Body of pancreas (tissue), 4 donors: ENCODE data around the gene P3R3URF. TPM values are rescaled to one million over a fixed set of nuclear protein-coding genes. Genes with fewer than 3 reads are reported as not detected.
A peak's percentile ranks its signal among the peaks of the same experiment; 100 is the strongest.

Experiments used
- ATAC-seq: fragments of 150-250 bp; one replicate; pipeline ENCODE4 v1.9.1; 2016
- DNase-seq, 4 donors: peaks; one replicate each; pipeline ENCODE4 v3.0.0-alpha.2; 2019
- H3K27ac ChIP-seq, 4 donors: fragments of 200-600 bp; sonication (generic); 1 replicate in 3 of 4; 2 replicates in 1 of 4; pipeline versions ENCODE4 v1.5.1 to v1.6.1; 2016 to 2019; ENCODE audit warnings: mild to moderate bottlenecking in 1 of 4, mixed read lengths in 1 of 4, moderate library complexity in 1 of 4
- H3K27me3 ChIP-seq, 2 donors: fragments of 200-600 bp; sonication (generic); one replicate each; pipeline ENCODE4 v1.6.0; 2016; ENCODE audit warnings: mild to moderate bottlenecking in 1 of 2
- H3K36me3 ChIP-seq, 2 donors: fragments of 200-600 bp; sonication (generic); replicated peaks in 1 of 2; 2 replicates each; pipeline ENCODE4 v1.5.1; 2016; ENCODE audit warnings: low read depth in 2 of 2; ENCODE audit not compliant: insufficient read depth in 1 of 2
- H3K4me1 ChIP-seq: fragments of 200-600 bp; sonication (generic); one replicate; pipeline ENCODE4 v1.6.0; 2016
- H3K4me3 ChIP-seq, 2 donors: fragments of 200-600 bp; sonication (generic); 1 replicate in 1 of 2; 2 replicates in 1 of 2; pipeline ENCODE4 v1.5.1; 2016 to 2019
- H3K9me3 ChIP-seq, 3 donors: fragments of 200-600 bp; sonication (generic); 1 replicate in 2 of 3; 2 replicates in 1 of 3; pipeline ENCODE4 v1.5.1; 2016
- POLR2A ChIP-seq, 3 donors: fragments of 450-650 bp; IDR thresholded peaks; one replicate each; pipeline ENCODE4 v1.6.1; 2016; ENCODE audit warnings: antibody characterized with exemption in 3 of 3, mild to moderate bottlenecking in 2 of 3
- WGBS, 2 donors: methylation state at CpG; one replicate each; pipeline ENCODE4 v1.1.5; 2017; 5-methylcytosine and 5-hydroxymethylcytosine counted together
- intact Hi-C: fragments of 100-400 bp; cut with DNase I; formaldehyde crosslinking; loops from one replicate; pipeline ENCODE4 v1.15.1; 2023
- total RNA-seq, 2 donors: library from RNA; depleted of rRNA; stranded (reverse); fragments of >200 nt; gene quantifications; one replicate each; pipeline ENCODE4 v1.1.0, GENCODE V29; 2016
- TF ChIP-seq, protein P1 (sequence below), 7 experiments: fragments of 450-650 bp in 4 of 7; fragments of 200-600 bp in 3 of 7; sonication (generic) in 3 of 7; IDR thresholded peaks; one replicate each; pipeline ENCODE4 v1.5.1; 2016 to 2019; ENCODE audit warnings: antibody characterized with exemption in 7 of 7

The P3R3URF gene
- total RNA-seq, 2 donors from 2014 or later: not detected

GRCh38 chr1:46153228-46153627 lies 23.1 kb downstream of the P3R3URF start:
- H3K27ac ChIP-seq: no peak overlapping the region
- no peaks in the 10 kb centered on the region for H3K36me3 ChIP-seq
- TF ChIP-seq, protein P1, sequence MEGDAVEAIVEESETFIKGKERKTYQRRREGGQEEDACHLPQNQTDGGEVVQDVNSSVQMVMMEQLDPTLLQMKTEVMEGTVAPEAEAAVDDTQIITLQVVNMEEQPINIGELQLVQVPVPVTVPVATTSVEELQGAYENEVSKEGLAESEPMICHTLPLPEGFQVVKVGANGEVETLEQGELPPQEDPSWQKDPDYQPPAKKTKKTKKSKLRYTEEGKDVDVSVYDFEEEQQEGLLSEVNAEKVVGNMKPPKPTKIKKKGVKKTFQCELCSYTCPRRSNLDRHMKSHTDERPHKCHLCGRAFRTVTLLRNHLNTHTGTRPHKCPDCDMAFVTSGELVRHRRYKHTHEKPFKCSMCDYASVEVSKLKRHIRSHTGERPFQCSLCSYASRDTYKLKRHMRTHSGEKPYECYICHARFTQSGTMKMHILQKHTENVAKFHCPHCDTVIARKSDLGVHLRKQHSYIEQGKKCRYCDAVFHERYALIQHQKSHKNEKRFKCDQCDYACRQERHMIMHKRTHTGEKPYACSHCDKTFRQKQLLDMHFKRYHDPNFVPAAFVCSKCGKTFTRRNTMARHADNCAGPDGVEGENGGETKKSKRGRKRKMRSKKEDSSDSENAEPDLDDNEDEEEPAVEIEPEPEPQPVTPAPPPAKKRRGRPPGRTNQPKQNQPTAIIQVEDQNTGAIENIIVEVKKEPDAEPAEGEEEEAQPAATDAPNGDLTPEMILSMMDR (IDR thresholded peaks at IDR 0.05): no peak
- no peaks in the 10 kb centered on the region for H3K9me3 ChIP-seq
- H3K4me3 ChIP-seq: no peak overlapping the region
- no peak for DNase-seq
- no peak for ATAC-seq
- no peaks in the 10 kb centered on the region for H3K27me3 ChIP-seq
- 78 to 100% methylated on average over 1 of the region's 1 CpG for WGBS, 2 donors
- intact Hi-C loops: no loop called here
- no peaks in the 10 kb centered on the region for H3K4me1 ChIP-seq

DNA sequence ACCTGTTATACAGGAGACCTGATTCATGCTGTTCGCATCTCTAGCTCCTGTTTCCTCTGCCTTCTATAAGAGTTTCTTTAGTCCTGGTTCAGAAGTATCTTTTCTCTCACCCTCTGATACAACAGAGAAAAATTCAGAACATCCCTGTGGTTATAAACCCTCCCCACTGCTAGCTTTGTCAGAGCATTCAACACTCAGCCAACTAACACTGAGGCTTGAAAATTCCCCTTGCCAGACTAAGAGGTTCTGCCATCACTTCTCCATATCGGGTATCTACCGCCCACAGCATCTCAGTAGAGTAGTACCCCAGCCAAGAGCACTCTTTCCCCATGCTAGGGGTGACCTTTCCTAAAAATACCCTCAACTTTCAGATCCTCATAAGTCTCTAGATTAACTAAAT lies 24.3 kb downstream of the P3R3URF start:
- DNase-seq (no peak), ATAC-seq (no peak)
- no peak for TF ChIP-seq POLR2A (IDR thresholded peaks at IDR 0.05)
- WGBS, 2 donors: 88 to 93% methylated on average over 3 of the region's 3 CpGs
- H3K9me3 ChIP-seq: no peaks in the 10 kb centered on the region
- no peak overlapping the region for H3K4me3 ChIP-seq
- no peaks in the 10 kb centered on the region for H3K4me1 ChIP-seq
- no peaks in the 10 kb centered on the region for H3K27me3 ChIP-seq
- H3K36me3 ChIP-seq: no peaks in the 10 kb centered on the region
- intact Hi-C loops: no loop called here
- H3K27ac ChIP-seq: no peak overlapping the region

DNA sequence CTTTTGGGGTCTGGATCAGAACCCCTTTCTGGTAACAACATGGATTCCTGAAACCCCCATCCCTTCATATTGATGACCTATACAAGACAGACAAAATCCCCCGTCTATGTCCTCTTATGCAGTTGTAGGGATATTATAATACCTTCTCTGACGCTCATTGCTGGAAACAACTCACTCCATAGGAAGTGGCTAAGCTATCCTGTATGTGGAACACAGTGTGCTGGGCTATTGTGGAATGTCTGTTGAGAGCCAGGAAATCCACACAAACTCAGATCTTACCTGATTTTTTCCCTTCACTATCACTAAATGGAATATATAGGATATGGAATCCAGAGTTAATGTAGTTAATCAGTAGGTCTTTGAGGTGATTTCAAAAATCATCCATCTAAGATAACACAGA lies 26.2 kb downstream of the P3R3URF start:
- ATAC-seq (no peak), DNase-seq (no peak)
- Histone ChIP-seq H3K9me3 (no peaks in the 10 kb centered on the region), H3K27me3 (no peaks in the 10 kb centered on the region), H3K27ac (peak overlapping the region in 1 of 4 donors; percentile 37), H3K4me3 (no peak overlapping the region), H3K4me1 (no peaks in the 10 kb centered on the region), H3K36me3 (no peaks in the 10 kb centered on the region)
- TF ChIP-seq POLR2A (IDR thresholded peaks at IDR 0.05): no peak
- TF ChIP-seq, protein P1 (IDR thresholded peaks at IDR 0.05): no peak
- WGBS, 2 donors: 76 to 84% methylated on average over 2 of the region's 2 CpGs
- intact Hi-C loops: no loop called here

- whole genome bisulfite sequencing, 2 donors: 51 to 59% methylated on average over 2 of the region's 2 CpGs
- Histone ChIP-seq H3K36me3 (no peaks in the 10 kb centered on the region), H3K27ac (no peak overlapping the region), H3K4me1 (no peaks in the 10 kb centered on the region), H3K9me3 (no peaks in the 10 kb centered on the region), H3K27me3 (no peaks in the 10 kb centered on the region), H3K4me3 (no peak overlapping the region)
- ATAC-seq (no peak), DNase-seq (no peak)
- TF ChIP-seq, protein P1 (IDR thresholded peaks at IDR 0.05): no peak
- no peak for TF ChIP-seq POLR2A (IDR thresholded peaks at IDR 0.05)
- intact Hi-C loops: no loop called here
These were observed 28.0 kb downstream of the P3R3URF start for GRCh38 chr1:46148318-46148717.

- intact Hi-C loops: no loop called here
- Histone ChIP-seq H3K36me3 (no peaks in the 10 kb centered on the region), H3K27ac (peak overlapping the region in 1 of 4 donors; percentile 11), H3K27me3 (no peaks in the 10 kb centered on the region), H3K4me1 (peaks cover 7% of the 10 kb centered on the region), H3K9me3 (no peaks in the 10 kb centered on the region), H3K4me3 (no peak overlapping the region)
- TF ChIP-seq, protein P1 (IDR thresholded peaks at IDR 0.05): no peak
- TF ChIP-seq POLR2A (IDR thresholded peaks at IDR 0.05): no peak
- DNase-seq (no peak), ATAC-seq (no peak)
- 49 to 60% methylated on average over 3 of the region's 3 CpGs for WGBS, 2 donors
These were observed 38.4 kb downstream of the P3R3URF start for GRCh38 chr1:46137916-46138315.
